ENCODE data around the gene SURF2.

Gene SURF2

DNA sequence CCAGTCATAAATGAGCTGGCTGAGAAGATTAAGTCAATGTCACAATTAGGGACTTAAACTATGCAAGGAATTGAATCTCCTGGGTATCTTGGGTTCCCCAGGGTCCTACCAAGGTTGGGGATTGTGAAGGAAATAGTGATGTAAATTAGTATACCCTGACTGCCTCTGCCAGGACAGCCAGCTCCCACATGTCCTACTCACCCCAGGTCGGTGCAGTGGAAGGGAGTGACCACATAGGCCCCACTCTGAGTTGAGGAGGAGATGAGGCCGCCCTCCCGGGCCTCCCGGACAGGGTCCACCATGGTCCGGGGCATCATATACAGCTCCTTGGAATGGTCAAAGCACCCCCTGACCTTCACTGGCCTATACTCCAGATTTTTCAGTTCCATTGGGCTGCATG is 2.8 kb upstream of the SURF2 start:
- no peak for DNase-seq (ENCODE audit: low read depth, low spot score)

DNA sequence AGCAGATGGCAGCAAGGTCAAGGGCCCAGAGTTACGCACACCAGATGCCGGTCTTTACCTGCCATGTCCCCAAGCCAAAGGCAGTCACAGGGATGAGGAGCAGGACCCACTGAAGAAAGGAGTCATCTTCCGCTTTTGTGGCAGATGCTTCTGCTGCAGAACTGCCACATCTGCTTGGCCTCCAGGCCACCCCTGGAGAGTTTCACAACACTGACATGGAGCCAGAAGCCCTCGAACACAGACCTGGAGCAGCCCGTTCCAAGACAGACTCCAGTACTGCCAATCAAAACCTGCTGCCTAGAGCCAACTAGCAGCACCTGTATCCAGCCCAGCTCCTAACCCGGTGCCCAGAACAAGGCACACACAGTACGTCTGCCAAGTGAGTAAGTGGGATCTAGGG is 1.6 kb upstream of the SURF2 start:
- DNase-seq (ENCODE audit: low read depth, low spot score): no peak

DNA sequence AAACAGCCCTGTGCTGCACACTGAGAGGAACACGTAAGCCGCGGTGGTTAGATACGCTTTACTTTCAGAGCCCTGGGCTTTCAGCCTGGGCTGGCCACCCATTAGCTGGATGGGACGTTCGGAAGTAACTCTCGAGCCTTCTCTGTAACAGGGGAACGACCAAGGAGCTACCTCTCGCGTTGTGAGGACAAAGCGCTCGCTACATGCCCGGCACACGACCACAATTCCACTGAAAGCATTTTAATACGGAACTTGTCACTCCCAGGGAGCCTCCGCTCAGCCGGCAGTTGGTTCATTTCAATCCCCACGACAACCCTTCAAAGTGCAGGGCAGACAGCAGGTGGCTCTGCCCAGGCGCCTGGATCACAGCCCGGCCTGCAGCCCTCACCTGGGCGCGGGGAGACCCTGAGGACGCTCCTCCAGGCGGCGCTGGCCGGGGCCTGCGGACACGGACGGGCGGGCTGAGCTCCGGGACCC is 431 bp upstream of the SURF2 start:
- DNase-seq (ENCODE audit: low read depth, low spot score): no peak

DNA sequence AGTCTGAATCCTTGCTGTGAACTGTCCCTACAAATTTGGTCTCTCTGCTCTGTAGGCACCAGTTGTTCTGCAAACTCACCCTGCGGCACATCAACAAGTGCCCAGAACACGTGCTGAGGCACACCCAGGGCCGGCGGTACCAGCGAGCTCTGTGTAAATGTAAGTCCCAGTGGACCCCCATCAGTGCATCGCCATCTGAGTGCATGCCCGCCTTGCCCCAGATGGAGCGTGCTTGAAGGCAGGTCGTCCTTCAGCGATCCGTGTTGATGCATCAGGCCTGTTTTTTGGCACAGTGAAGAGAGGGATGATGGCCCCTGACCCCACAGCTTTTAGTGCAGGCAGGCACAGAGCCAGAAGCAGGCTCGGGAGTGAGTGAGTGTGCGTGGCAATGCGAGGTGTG is 1.3 kb downstream of the SURF2 start:
- no peak for DNase-seq (ENCODE audit: low read depth, low spot score)

DNA sequence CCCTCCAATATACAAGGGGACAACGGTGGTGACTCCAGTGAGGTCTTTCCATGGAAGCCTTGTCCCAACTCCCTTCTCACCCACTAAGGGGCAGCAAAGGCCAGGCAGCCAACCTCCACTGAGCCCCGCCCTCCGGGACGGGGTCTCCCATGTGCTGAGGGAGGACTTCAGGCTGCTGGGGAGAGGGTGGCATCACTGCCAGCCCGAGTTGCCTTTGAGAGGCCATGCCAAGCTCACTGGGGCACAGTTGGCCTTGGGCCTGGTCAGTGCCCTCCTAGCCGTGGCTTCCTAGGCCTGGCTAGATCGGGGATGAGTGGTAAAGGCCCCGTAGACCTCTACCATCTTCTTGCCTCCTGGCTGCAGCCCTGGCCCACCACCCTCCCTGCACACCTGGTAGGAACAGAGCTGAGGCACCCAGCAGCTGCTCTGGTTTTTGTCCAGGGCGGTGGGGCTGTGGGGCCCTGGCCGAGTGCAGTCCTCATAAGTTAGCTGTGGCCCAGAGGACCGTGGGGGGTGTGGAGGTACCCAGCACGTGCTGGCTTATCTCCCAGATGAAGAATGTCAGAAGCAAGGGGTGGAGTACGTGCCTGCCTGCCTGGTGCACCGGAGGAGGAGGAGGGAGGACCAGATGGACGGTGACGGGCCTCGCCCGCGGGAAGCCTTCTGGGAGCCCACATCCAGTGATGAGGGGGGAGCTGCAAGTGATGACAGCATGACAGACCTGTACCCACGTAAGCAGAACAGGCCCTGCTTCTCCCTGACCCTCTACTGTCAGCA is 3.2 kb downstream of the SURF2 start:
- no peak for DNase-seq (ENCODE audit: low read depth, low spot score)

DNA sequence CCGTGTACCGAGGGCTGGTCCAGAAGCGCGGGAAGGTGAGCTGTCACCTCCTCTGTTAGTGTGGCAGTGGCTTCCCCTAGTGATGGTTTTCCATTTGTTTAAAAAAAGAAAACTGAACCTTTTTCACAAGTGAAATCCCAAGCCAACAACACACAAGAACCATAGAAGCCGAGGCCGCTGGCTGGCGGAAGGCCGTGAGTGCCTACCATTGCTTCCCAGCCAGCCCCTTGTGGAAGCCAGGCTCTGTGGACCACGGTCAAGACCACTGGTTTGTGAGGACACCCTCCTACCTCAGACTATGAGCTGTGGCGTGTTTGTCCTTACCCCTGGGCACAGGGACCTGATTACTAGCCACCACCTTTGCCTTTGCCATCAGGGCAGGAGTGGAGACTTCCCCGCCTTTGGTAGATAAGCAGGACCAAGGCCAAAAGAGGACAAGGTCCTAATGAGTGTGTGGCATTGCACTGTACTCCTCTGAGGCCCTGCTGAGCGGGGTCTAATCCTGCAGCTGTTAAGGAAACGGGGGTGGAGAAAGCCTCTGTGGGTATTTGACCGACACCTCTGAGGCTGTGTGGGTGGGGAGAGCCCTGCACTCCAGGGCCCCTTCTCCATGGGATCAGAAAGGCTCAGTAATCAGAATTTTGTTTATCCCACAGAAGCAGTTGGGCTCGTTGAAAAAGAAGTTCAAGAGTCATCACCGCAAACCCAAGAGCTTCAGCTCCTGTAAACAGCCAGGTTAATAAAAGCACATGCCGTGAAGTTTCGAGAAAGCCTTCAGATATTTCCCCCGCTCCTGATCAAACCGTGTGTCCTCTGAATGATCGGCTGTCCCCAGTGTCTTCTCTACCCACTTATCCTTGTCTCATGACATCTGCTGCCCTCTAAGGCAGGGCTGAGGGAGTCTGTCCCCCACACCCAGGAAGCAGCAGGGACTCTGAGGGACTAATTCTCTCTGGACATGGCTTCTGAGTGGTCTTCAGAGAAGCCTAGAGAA is 4.3 kb downstream of the SURF2 start:
- no peak for DNase-seq (ENCODE audit: low read depth, low spot score)

DNA sequence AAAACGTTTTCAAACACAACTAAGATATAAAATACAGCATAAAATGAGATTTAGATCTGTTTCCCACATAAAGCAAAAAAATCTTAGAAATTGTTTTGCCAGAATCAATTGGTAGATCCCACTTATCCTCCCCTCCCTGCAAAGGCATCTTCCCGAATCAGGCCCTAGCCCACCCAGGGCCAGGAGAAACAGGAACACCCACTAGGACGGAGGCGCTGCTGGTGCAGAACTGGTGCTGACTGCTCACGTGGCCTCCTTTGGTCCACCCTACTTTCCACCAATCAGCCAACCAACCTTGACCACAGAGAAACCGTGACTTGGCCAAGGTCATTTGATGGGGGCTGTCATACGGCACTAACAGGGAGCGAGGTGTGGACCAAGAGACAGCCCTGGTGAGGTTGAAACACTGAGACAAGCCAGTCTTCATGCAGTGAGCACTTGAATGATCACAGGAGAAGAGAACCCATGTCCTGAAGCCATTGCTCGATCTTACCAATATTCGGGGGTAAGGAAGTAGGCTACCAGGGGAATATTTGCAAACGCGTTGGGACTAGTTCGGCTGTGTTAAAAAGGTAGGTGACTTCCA is 5.2 kb downstream of the SURF2 start:
- DNase-seq (ENCODE audit: low read depth, low spot score): no peak

DNA sequence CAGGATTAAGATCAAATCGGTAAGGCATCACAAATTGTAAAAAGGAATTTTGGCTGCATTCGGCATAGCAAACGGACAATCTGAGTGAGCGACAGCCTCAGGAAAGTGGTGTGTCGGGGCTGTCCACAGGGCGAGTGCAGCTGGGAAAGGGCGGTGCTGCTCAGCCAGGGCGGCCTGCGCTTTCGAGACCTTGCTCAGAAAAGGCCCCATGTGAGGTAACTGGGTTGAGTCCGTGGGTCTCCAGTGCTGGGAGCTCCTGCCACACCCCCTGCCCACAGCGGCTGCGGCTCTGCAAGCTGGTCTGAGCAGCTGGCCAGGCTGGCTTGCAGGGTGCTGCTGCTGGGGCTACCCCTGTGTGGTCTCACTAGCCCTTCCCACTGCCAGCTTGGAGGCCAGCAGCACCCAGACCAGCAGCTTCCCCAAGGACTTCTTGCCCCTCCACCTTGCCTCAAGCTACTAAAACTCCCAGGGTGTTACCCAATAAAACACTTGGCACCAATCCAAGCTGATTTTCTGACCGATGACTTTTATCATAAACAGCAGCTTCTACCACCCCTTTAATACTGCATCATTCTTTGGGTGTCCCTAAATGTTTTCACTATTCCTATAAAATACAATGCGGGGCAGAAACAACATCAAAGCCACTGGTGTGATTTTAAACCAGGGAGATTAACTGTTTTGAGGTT is 6.2 kb downstream of the SURF2 start:
- DNase-seq (ENCODE audit: low read depth, low spot score): no peak

DNA sequence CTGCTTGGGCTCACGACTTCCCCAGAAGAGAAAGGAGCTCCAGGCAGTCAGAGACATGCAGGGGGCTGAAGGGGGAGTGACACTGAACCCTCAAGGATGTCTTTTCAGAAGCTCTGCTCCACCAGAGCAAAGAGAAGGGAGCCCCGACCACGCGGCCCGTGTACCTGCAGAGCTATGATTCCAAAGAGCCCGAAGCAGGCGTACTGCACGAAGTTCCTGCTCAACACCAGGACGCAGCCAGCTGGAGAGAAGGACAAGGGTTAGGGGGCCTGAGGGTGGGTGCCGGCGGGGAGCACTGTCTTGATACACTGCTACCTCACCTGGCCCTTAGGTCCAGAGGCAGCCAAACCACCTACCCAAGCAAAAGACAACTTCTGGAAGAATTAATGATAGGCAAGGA is 10.1 kb downstream of the SURF2 start:
- DNase-seq (ENCODE audit: low read depth, low spot score): no peak

DNA sequence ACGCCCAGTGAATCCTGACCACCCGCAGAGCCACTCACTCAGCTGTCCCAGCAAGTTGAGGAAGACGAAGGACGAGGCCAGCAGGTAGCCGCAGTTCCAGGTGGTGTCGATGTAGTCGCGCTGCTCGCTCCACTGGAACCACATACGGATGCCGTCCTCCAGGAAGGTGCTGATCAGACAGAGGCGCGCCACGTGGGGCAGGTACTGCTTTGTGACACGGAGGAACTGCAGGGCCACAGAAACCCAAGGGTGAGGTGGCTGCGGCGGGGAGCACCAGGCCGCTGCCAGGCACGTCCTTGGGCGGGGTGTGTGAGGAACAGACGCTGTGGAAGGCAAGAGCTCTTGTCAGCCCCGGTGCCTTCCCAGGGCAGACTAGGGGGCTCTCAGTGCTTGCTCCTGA is 10.9 kb downstream of the SURF2 start:
- no peak for DNase-seq (ENCODE audit: low read depth, low spot score)

DNA sequence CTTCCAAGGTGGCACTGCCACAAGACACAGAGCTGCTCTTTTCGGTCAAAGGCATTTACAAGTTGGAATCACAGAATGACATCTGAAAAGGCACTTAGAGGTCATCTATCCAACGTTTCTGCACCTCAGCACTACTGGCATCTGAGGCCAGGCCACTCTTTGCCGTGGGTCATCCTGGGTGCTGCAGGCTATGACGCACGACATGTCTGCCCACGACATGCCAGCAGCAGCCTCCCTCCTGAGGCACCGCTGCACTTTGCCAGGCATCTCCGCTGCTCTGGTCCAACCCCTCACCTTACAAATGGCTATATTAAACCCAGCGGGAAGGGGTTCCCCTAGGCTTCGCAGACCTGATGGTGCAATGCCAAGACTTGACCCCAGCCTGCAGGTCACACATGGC is 11.4 kb downstream of the SURF2 start:
- DNase-seq (ENCODE audit: low read depth, low spot score): no peak

DNA sequence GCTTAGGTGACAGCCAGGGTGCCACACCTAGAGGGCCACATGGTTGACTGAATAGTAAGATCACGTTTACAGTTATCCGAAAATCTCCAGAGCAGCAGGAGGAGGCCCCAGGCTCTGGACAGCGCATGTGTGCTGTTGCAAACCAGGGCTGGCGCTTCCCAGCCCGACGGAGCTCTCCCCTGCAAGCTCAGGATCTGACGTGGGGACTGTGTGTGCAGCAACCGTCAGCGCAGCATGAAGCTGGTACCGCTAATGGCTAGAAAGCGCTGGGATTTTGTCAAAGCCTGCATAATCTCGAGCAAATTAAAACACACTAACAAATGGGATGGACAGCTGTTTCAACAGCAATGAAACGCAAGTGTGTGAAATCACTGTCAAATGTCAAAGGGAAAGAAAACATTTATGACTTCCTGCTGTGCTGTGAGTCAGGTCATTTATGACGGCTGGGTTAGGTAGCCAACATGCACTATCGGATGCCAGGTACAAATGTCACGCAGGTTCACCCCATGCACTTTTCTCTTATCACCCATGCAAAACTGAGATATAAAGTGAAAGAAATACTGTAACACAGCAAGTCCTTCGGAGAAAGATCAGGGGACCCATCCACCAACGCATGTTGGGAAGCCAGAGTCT is 12.0 kb downstream of the SURF2 start:
- DNase-seq (ENCODE audit: low read depth, low spot score): no peak

DNA sequence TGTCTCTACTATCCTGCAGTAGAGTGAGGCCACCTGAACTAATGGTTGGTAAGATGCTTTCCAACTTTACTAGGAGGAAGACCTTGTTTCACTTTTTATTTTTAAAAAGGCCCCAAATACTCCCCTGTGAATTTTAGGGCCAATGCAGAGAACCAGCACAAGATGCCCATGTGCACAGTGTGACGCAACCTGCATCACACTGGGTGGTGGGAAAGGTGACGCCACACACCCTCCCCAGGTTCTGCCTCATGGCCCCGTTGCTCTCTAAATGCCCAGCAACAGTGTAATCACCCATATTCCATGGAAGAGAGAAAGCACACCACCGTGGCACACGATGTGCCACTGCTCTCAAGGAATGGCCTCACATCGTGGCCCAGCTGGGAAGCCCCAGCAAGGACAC is 13.1 kb downstream of the SURF2 start:
- no peak for DNase-seq (ENCODE audit: low read depth, low spot score)

DNA sequence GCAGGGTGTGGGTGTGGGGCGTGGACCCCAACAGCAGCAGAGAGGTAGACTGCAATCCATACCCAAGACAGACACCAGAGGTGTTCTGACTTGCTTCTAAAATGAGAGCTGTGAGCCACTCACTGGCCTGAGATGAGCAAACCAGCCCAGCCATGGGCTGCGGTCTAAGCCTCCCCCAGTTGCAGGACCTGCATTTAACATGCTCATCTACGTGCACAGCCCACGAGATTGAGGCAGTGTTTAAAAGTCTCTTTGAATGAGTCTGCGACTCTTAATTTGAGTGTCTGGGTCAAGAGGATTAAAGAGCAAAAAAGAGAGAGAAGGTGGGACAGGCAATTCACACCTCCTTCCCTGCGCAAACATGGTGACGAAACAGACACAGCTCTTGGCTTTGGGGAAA is 13.6 kb downstream of the SURF2 start:
- DNase-seq (ENCODE audit: low read depth, low spot score): no peak

DNA sequence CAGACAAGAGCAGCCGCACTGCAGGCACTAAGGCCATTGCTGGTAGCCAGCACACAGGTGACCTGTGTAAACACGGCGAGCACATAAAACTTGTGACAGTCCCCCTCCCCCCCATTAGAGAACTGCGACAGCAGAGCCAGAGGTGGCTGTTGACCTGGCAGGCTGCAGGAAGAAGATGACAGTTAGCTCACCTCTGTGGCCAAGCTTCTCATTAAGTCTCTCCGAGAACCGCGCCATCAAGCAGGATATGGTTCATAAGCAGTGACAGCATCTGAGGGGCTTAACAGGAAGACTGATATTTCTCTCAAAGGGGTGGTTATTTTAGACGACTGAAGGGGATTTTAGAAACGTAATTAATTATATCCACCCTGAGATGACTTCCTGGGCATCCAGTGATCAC is 14.3 kb downstream of the SURF2 start:
- no peak for DNase-seq (ENCODE audit: low read depth, low spot score)

DNA sequence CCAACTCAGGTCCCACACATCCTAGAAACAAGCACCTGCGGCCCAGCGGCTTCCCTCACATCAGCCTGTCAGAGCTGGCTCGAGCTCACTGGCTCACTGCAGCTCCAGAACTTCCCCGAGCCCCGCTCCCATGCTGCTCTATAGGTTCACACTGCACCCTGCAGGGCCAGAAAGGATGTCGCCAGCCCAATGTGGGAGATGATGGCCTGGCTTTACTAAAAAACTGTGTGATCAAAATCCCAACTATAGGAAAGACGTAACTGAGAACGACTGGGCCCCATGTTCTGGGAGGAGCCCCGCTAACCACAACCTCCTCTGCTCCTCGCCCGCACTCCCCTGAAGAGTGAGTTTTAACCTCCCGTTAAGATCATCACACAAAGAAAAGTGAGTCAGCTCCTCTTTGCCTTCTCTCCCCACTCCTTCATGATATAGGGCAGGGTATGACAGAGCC is 14.9 kb downstream of the SURF2 start:
- DNase-seq (ENCODE audit: low read depth, low spot score): no peak

DNA sequence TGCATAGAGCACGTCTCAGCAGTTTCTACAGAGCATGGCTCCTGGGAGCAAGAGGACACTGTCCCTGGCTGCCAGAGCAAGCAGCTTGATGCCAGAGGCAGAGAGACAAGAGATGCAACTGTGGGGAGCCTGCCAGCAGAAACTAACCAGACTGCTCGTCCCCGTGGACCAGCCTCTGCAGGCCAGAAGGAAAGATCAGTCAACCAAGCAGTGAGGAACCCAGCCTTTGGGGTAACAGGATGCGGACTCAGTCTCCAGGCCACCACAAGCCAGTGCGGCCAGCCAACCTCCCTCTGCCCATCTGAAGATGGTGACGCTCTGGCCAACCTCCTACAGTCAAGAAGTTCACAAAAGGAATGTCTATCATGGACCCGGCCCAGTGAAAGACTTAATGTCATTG is 15.8 kb downstream of the SURF2 start:
- no peak for DNase-seq (ENCODE audit: low read depth, low spot score)

DNA sequence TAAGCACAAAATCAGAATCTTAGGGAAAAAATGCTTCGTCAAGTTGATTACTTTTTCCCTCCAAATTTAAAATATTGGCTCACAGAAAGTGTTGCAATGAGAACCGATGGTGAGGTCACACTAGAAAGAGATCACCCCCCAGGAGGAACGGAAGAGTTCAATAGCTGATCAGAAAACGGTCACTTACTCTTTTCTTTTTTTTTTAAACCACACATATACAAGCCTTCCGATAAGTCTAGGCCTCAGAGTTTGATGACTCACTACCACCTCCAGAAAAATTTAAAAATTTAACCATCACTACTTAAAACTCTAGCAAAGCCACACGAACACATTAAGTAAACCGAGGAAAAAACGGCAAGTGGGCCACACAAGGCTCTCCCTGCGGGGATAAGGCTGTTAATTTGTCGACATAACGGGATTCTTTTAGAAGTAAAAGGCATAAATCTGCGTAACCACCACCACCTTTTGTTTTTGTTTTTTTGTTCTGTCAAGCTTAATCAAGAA is 18.3 kb downstream of the SURF2 start:
- DNase-seq (ENCODE audit: low read depth, low spot score): no peak

DNA sequence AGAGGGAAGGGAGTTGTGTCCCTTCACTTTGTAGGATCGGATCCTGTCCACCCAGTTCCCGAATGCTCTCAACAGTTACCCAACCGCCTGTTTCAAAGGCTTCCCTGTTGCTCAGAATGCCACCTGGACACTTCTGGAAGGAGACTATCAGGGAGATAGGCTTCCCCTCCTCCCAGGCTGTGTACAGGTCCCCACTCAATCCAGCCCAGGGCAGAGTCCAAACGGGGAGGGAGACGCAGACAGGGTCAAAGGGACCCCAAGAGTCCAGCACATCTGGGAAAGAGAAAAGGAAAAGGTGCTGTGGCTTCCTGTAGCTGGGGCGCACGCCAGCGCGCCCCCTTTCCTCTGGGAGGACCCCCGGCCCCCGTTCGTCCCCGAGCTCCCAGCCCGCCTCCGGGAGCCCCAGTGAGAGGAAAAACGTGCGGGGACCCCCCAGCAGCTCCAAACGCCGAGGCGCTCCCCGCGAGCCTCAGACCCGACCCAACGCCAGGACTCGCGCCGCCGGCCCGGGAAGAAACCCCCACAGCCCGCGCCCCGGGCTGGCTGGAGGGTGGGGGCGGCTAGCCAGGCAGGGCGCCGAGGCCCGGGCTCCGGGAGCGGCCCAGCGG is 18.9 kb downstream of the SURF2 start:
- DNase-seq (ENCODE audit: low read depth, low spot score): no peak
